Smooth muscle cell (in vitro differentiated cells): ENCODE measurements around the gene GOLGA2. TPM values are rescaled to one million over a fixed set of nuclear protein-coding genes. Genes with fewer than 3 reads are reported as not detected.

Experiments used
- DNase-seq: peaks from one replicate; lab custom pipeline; 2025; ENCODE audit not compliant: unreplicated experiment; lab: John Stamatoyannopoulos, UW
- H2AFZ ChIP-seq: fragments of 200-600 bp; sonication (generic); 2 replicates; pipeline ENCODE4 v1.6.0; 2016; ENCODE audit warnings: antibody characterized with exemption, low read depth, mild to moderate bottlenecking
- H3F3A ChIP-seq: fragments of 200-600 bp; sonication (generic); 2 replicates; pipeline ENCODE4 v1.6.0; 2017; ENCODE audit warnings: antibody characterized with exemption, low read depth
- H3K27ac ChIP-seq: fragments of 200-600 bp; sonication (generic); 2 replicates; pipeline ENCODE4 v1.5.1; 2016; ENCODE audit warnings: low read depth, mild to moderate bottlenecking
- H3K27me3 ChIP-seq: fragments of 200-600 bp; sonication (generic); 2 replicates; pipeline ENCODE4 v1.6.1; 2016; ENCODE audit warnings: low read depth, mild to moderate bottlenecking
- H3K36me3 ChIP-seq: fragments of 200-600 bp; sonication (generic); 2 replicates; pipeline ENCODE4 v1.5.1; 2016; ENCODE audit warnings: low read depth
- H3K4me1 ChIP-seq: fragments of 200-600 bp; sonication (generic); 2 replicates; pipeline ENCODE4 v1.5.1; 2016; ENCODE audit warnings: low read depth
- H3K4me2 ChIP-seq: fragments of 200-600 bp; sonication (generic); 2 replicates; pipeline ENCODE4 v1.6.0; 2016; ENCODE audit warnings: mild to moderate bottlenecking
- H3K4me3 ChIP-seq: fragments of 200-600 bp; sonication (generic); 2 replicates; pipeline ENCODE4 v1.5.1; 2016; ENCODE audit warnings: mild to moderate bottlenecking
- H3K79me2 ChIP-seq: fragments of 200-600 bp; sonication (generic); 2 replicates; pipeline ENCODE4 v1.6.0; 2016; ENCODE audit warnings: low read depth, mild to moderate bottlenecking
- H3K9ac ChIP-seq: fragments of 200-600 bp; sonication (generic); 2 replicates; pipeline ENCODE4 v1.6.0; 2016; ENCODE audit warnings: low read depth
- H3K9me3 ChIP-seq: fragments of 200-600 bp; sonication (generic); replicated peaks from 2 replicates; pipeline ENCODE4 v1.5.1; 2016; ENCODE audit warnings: low read depth
- H4K20me1 ChIP-seq: fragments of 200-600 bp; sonication (generic); 2 replicates; pipeline ENCODE4 v1.6.0; 2016; ENCODE audit warnings: low read depth
- WGBS: methylation state at CpG from one replicate; pipeline ENCODE4 v1.1.7; 2016; ENCODE audit warnings: low lambda C conversion rate; 5-methylcytosine and 5-hydroxymethylcytosine counted together
- polyA plus RNA-seq: library from polyadenylated mRNA; unstranded; fragments of >200 nt; fragmentation: Nextera tagmentation; extraction: Ambion mirVana; gene quantifications from 2 replicates; pipeline ENCODE4 v1.2.1, GENCODE V29; 2016
- total RNA-seq: library from RNA; depleted of rRNA; stranded (reverse); fragments of >200 nt; gene quantifications from 2 replicates; pipeline ENCODE4 v1.2.3, GENCODE V29; 2014
- TF ChIP-seq, protein P1 (sequence below): fragments of 200-600 bp; sonication (generic); IDR thresholded peaks from 2 replicates; pipeline ENCODE4 v1.5.1; 2017; ENCODE audit warnings: borderline replicate concordance, mild to moderate bottlenecking, antibody characterized with exemption; ENCODE audit not compliant: insufficient read depth, poor library complexity, severe bottlenecking

Gene GOLGA2
- total and polyA plus RNA-seq, 2 experiments from 2014 or later: 55.4 to 101 TPM

DNA sequence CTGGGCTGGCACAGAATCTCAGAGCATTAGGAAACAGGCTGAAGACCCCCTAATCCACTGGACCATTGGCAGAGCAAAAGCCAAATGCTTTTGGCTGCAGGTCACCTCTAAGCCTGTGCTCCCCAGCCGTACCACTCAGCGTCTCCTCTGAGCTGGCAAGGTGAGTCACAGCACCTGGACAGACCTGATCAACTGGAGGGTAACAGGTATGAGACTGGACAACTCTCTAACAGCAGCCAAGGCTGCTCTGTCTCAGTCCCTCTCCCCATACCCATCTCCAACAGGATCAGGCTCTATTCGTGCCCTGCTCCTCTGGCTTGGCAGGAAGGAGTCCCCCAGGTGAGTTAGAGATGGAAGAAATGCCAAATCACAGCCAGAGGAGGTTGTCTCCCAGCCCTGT is 4.7 kb downstream of the GOLGA2 start:
- peaks cover 44% of the 10 kb centered on the region for H3K79me2 ChIP-seq

DNA sequence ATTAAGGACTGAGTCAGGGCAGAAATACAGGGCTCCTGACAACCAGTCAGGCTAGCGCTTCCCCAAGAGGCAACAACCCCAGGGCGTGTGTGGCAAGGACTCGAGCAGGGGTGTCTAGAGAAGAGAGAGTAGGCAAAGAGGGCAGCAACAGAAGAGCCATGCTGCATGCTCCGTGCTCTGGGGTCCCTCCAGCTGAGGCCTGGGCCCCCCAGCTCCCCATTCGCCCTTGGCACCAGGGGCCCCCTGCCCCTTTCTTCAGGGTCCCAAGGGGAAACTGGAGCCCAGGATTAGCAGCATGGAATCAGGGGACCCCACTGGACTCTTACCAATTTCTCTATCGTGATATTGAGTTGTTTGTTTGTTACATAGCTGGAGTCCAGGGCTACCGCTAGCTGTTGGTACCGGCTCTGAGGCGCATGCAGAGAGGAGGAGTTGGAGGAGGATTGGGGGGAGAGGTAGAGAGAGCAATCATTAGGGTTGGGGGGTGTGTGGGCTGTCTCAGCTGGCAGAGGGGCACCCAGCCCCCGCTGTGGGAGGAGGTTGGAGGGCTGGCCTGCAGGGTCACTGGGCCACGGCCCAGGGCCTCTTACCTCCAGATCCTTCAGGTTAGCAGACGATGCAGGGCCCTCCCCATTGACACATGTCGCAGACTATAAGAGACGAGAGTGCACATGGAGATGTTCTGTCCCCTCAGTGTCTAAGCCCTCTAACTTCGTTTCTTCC is 8.8 kb downstream of the GOLGA2 start:
- Histone ChIP-seq H3K27ac (no peak overlapping the region), H3K9ac (no peak overlapping the region), H3K79me2 (peaks cover 7% of the 10 kb centered on the region), H2AFZ (no peak overlapping the region), H3K4me3 (no peak overlapping the region), H3K9me3 (no peaks in the 10 kb centered on the region), H3K4me2 (no peak overlapping the region), H4K20me1 (peaks cover 73% of the 10 kb centered on the region), H3K27me3 (no peaks in the 10 kb centered on the region), H3K36me3 (peaks cover 15% of the 10 kb centered on the region), H3F3A (peaks cover 2% of the 10 kb centered on the region), H3K4me1 (no peaks in the 10 kb centered on the region)
- TF ChIP-seq, protein P1, sequence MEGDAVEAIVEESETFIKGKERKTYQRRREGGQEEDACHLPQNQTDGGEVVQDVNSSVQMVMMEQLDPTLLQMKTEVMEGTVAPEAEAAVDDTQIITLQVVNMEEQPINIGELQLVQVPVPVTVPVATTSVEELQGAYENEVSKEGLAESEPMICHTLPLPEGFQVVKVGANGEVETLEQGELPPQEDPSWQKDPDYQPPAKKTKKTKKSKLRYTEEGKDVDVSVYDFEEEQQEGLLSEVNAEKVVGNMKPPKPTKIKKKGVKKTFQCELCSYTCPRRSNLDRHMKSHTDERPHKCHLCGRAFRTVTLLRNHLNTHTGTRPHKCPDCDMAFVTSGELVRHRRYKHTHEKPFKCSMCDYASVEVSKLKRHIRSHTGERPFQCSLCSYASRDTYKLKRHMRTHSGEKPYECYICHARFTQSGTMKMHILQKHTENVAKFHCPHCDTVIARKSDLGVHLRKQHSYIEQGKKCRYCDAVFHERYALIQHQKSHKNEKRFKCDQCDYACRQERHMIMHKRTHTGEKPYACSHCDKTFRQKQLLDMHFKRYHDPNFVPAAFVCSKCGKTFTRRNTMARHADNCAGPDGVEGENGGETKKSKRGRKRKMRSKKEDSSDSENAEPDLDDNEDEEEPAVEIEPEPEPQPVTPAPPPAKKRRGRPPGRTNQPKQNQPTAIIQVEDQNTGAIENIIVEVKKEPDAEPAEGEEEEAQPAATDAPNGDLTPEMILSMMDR: no peak
- WGBS: 97% methylated on average over 15 of the region's 15 CpGs
- DNase-seq: no peak

More for the DNA sequence above, 4.7 kb downstream of the GOLGA2 start:
- Histone ChIP-seq H3K4me2 (no peak overlapping the region), H3K27me3 (no peaks in the 10 kb centered on the region), H3K36me3 (peaks cover 11% of the 10 kb centered on the region), H3K4me3 (no peak overlapping the region), H3F3A (no peaks in the 10 kb centered on the region), H3K4me1 (peaks cover 5% of the 10 kb centered on the region), H3K9me3 (no peaks in the 10 kb centered on the region), H2AFZ (no peak overlapping the region), H3K27ac (peak overlapping the region; percentile 69), H3K9ac (no peak overlapping the region), H4K20me1 (peaks cover 75% of the 10 kb centered on the region)
- 74% methylated on average over 3 of the region's 3 CpGs for whole genome bisulfite sequencing
- DNase-seq: no peak
- TF ChIP-seq, protein P1: no peak

DNA sequence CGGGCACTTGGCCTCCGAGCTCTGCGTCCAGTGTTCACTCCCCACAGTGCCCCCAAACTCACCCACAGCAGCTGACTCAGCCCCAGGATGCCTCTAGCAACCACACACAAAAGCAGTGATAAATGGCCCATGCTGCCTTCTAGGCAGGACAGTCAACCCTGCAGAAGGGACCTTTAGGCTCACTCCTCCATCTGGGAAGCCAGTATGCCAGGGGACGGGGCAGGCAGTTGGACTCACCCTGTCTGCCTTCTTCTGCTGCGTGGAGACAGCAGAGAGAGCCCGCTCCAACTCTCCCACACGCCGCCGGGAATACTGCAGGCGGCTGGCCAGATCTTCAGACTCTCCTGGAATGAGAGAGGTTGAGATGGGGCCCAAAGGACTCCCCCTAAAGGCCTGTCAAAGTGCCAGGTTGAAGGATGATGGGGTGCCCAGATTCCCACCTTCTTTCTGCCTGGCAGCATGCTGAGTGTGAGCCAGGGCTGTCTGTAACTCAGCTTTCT is 10.4 kb downstream of the GOLGA2 start:
- no peak overlapping the region for H2AFZ ChIP-seq
- TF ChIP-seq, protein P1: no peak
- no peaks in the 10 kb centered on the region for H3K9me3 ChIP-seq
- peaks cover 10% of the 10 kb centered on the region for H3K36me3 ChIP-seq
- H3K27ac ChIP-seq: no peak overlapping the region
- H3K4me1 ChIP-seq: no peaks in the 10 kb centered on the region
- 97% methylated on average over 10 of the region's 10 CpGs for WGBS
- no peak overlapping the region for H3K9ac ChIP-seq
- peaks cover 2% of the 10 kb centered on the region for H3F3A ChIP-seq
- no peak overlapping the region for H3K4me3 ChIP-seq
- no peak for DNase-seq
- H3K79me2 ChIP-seq: no peaks in the 10 kb centered on the region
- no peaks in the 10 kb centered on the region for H3K27me3 ChIP-seq
- peaks cover 60% of the 10 kb centered on the region for H4K20me1 ChIP-seq
- H3K4me2 ChIP-seq: no peak overlapping the region

DNA sequence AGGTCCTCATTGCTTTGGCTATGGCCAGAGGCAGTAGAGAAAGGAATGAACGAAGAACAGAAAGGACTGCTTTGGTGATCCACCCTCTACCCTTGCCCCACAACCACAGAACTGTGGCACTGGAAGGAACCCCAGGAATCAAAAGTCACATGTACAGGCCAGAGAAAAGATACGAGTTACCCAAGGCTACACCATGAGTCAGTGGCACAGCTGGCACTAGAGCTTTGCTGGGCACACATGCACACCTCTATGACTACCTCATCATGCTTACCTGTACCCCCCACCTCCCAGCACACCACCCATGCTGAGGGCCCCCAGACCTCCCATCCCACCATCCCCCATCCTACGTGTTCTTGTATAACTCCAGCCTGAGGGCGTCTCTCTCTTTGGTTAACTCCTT is 13.1 kb downstream of the GOLGA2 start:
- TF ChIP-seq, protein P1: no peak
- no peak overlapping the region for H3K4me2 ChIP-seq
- H3K9me3 ChIP-seq: no peaks in the 10 kb centered on the region
- peaks cover 15% of the 10 kb centered on the region for H3K36me3 ChIP-seq
- no peak overlapping the region for H3K4me3 ChIP-seq
- no peak for DNase-seq
- no peaks in the 10 kb centered on the region for H3K4me1 ChIP-seq
- WGBS: 91% methylated on average over 4 of the region's 4 CpGs
- H4K20me1 ChIP-seq: peaks cover 42% of the 10 kb centered on the region
- no peak overlapping the region for H3K9ac ChIP-seq
- H2AFZ ChIP-seq: no peak overlapping the region
- H3K27ac ChIP-seq: no peak overlapping the region
- H3K27me3 ChIP-seq: no peaks in the 10 kb centered on the region
- peaks cover 2% of the 10 kb centered on the region for H3F3A ChIP-seq
- no peaks in the 10 kb centered on the region for H3K79me2 ChIP-seq
